CD4-positive, alpha-beta T cell (primary cell): ENCODE measurements around the gene TSKU. TPM values are rescaled to one million over a fixed set of nuclear protein-coding genes. Genes with fewer than 3 reads are reported as not detected.

Experiments
- ATAC-seq: fragments of 200-7000 bp; cut with Tn5 transposase; one replicate; pipeline ENCODE4 v1.10.0; 2022; ENCODE audit warnings: mild to moderate bottlenecking; ENCODE audit not compliant: poor library complexity
- CTCF ChIA-PET: fragments of 350-600 bp; sonication (Branson Sonifier 250); formaldehyde crosslinking; loops from one replicate; lab custom pipeline; 2021; ENCODE audit warnings: antibody characterized with exemption, inconsistent platforms; lab: Charles Lee
- POLR2A ChIA-PET: fragments of 350-600 bp; sonication (Branson Sonifier 250); formaldehyde crosslinking; loops from one replicate; lab custom pipeline; 2021; ENCODE audit warnings: antibody characterized with exemption, inconsistent platforms; lab: Charles Lee
- DNase-seq, 14 experiments: peaks; one replicate each; pipeline ENCODE4 v3.0.0-alpha.2; 2013 to 2020; ENCODE audit warnings: mixed read lengths in 2 of 14
- H3K27ac ChIP-seq, 2 donors: one replicate each; pipeline versions ENCODE4 v1.5.1 to v1.7.0; 2013; ENCODE audit warnings: low read length in 2 of 2, low read depth in 1 of 2, mild to moderate bottlenecking in 1 of 2
- H3K27me3 ChIP-seq, 2 experiments: 1 replicate in 1 of 2; 2 replicates in 1 of 2; pipeline versions ENCODE4 v1.6.1 to v1.7.0; 2013; ENCODE audit warnings: low read length in 2 of 2, control low read depth in 1 of 2, mild to moderate bottlenecking in 1 of 2, moderate library complexity in 1 of 2; ENCODE audit not compliant: insufficient read depth in 2 of 2, control insufficient read depth in 1 of 2
- H3K36me3 ChIP-seq: one replicate; pipeline ENCODE4 v1.6.1; 2013; ENCODE audit warnings: low read length, control low read depth; ENCODE audit not compliant: insufficient read depth
- H3K4me1 ChIP-seq: one replicate; pipeline ENCODE4 v1.6.1; 2013; ENCODE audit warnings: low read length, control low read depth; ENCODE audit not compliant: insufficient read depth
- H3K4me3 ChIP-seq: one replicate; pipeline ENCODE4 v1.5.1; 2013; ENCODE audit warnings: mild to moderate bottlenecking, low read length, moderate library complexity
- H3K9me3 ChIP-seq, 2 experiments: 1 replicate in 1 of 2; 2 replicates in 1 of 2; pipeline versions ENCODE4 v1.6.1 to v1.7.0; 2013; ENCODE audit warnings: low read length in 2 of 2, mild to moderate bottlenecking in 2 of 2, control low read depth in 1 of 2, moderate library complexity in 1 of 2; ENCODE audit not compliant: control insufficient read depth in 1 of 2, insufficient read depth in 1 of 2
- H3K27ac Mint-ChIP-seq: one replicate; pipeline ENCODE4 v1.8.0; 2020; ENCODE audit warnings: mixed read lengths
- H3K27me3 Mint-ChIP-seq: one replicate; pipeline ENCODE4 v1.8.0; 2021; ENCODE audit warnings: mixed read lengths
- H3K36me3 Mint-ChIP-seq: one replicate; pipeline ENCODE4 v1.8.0; 2021; ENCODE audit warnings: low read depth, mixed read lengths
- H3K4me1 Mint-ChIP-seq: one replicate; pipeline ENCODE4 v1.8.0; 2021; ENCODE audit warnings: low read depth, mixed read lengths
- H3K4me3 Mint-ChIP-seq: one replicate; pipeline ENCODE4 v1.8.0; 2020; ENCODE audit warnings: mild to moderate bottlenecking, mixed read lengths
- H3K9me3 Mint-ChIP-seq: one replicate; pipeline ENCODE4 v1.8.0; 2020; ENCODE audit warnings: mixed read lengths
- CTCF ChIP-seq: fragments of 200-600 bp; IDR thresholded peaks from one replicate; pipeline ENCODE4 v1.8.0; 2022; ENCODE audit warnings: antibody characterized with exemption, mild to moderate bottlenecking
- intact Hi-C, 2 experiments: fragments of 100-400 bp; cut with DNase I in 1 of 2; cut with micrococcal nuclease in 1 of 2; formaldehyde crosslinking; loops; one replicate each; pipeline versions ENCODE4 v1.15.1 to v1.9.0; 2023 to 2025; cut with DNase I, micrococcal nuclease
- total RNA-seq, 174 experiments: library from RNA in 2 of 174; stranded (reverse) in 2 of 174; gene quantifications; one replicate each; pipeline ENCODE4 v1.2.3 and lab custom pipeline; 2021 to 2026

The TSKU gene
- total RNA-seq, 2 experiments from 2014 or later = 0.06 TPM; not detected in 1

DNA sequence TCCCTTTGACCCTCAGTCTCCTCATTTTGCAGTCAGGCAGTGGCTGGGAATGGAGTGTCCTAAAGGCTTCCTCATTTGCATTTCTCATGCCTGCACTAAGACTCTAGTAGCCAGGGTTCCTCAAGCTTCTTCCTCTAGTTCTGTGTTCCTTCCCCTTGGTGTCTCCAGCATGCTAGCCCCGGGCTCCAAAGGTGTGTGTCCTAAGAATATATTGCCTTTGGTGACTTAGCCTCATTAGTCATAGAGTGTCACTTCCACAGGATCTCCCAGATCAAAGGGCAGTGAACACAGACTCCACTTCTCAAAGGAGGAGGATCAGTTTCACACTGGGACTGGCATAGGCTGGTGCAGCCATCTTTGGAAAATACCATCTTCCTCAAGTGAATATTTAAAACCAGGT is 56.2 kb downstream of the TSKU start:
- Mint-ChIP-seq H3K4me3 (no peak overlapping the region), H3K4me1 (no peaks in the 10 kb centered on the region), H3K27ac (no peak overlapping the region), H3K27me3 (peaks cover 38% of the 10 kb centered on the region), H3K9me3 (no peaks in the 10 kb centered on the region), H3K36me3 (no peaks in the 10 kb centered on the region)
- DNase-seq = no peak
- no peaks in the 10 kb centered on the region for H3K9me3 ChIP-seq
- H3K36me3 ChIP-seq = no peaks in the 10 kb centered on the region
- H3K4me3 ChIP-seq = no peak overlapping the region
- intact Hi-C loops = no loop called here
- no peak for TF ChIP-seq CTCF
- H3K27me3 ChIP-seq = peaks cover 4 to 6% of the 10 kb centered on the region in 2 experiments
- CTCF ChIA-PET = no interaction called here
- H3K27ac ChIP-seq = no peak overlapping the region
- H3K4me1 ChIP-seq = no peaks in the 10 kb centered on the region
- ATAC-seq = no peak
- POLR2A ChIA-PET = no interaction called here

DNA sequence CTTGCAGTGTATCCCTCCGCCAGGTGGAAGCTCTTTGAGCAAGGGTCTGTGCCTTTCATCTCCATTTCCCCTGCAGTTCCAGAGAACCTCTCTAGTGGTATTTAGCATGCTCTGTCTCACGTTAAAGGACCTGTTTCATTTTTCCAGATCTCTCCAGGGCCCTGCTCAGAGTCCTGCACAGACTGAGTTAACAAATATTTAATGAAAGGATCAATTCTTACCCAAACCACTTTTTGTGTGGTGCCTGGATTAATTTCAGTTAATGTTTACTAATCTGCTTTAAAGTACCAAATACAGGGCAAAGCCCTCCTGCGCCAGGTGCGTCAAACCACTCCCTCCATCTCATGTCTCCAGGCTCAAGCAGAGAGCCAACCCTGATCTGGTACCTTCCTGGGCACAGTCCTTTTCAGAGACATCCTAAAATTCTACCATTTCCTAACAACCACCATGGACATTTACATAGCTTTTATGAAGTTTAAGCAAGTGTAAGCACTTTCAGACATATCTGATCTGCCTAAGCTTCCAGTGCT is 58.8 kb downstream of the TSKU start:
- Mint-ChIP-seq H3K27ac (no peak overlapping the region), H3K27me3 (peaks cover 45% of the 10 kb centered on the region), H3K9me3 (no peaks in the 10 kb centered on the region), H3K4me3 (no peak overlapping the region), H3K36me3 (no peaks in the 10 kb centered on the region), H3K4me1 (no peaks in the 10 kb centered on the region)
- Histone ChIP-seq H3K9me3 (no peaks in the 10 kb centered on the region), H3K36me3 (no peaks in the 10 kb centered on the region), H3K4me3 (no peak overlapping the region), H3K27ac (no peak overlapping the region), H3K27me3 (peaks cover 4 to 6% of the 10 kb centered on the region in 2 experiments), H3K4me1 (no peaks in the 10 kb centered on the region)
- intact Hi-C loops = no loop called here
- DNase-seq (no peak), ATAC-seq (no peak)
- ChIA-PET CTCF (no interaction called here), POLR2A (no interaction called here)
- TF ChIP-seq CTCF = no peak

DNA sequence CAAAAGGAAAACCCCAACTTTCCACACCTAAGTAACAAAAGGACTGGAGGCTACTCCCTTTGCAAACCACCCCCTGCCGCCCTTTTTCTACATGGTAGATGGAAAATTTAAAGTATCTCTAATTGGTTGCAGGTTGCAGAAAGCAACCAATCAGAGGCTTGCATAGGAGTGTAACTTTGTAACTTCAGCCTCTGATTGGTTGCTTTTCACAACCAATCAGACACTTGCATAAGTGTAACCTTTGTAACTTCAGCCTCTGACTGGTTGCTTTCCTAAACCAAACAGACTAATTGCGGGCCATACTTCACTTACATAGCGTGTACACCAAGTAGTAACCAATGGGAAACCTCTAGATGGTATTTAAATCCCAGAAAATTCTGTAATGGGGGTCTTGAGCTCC is 60.8 kb downstream of the TSKU start:
- H3K36me3 Mint-ChIP-seq = no peaks in the 10 kb centered on the region
- no peaks in the 10 kb centered on the region for H3K4me1 Mint-ChIP-seq
- no peak overlapping the region for H3K27ac Mint-ChIP-seq
- DNase-seq (no peak), ATAC-seq (no peak)
- no peak for TF ChIP-seq CTCF
- no peak overlapping the region for H3K4me3 Mint-ChIP-seq
- intact Hi-C loops = no loop called here
- H3K4me3 ChIP-seq = no peak overlapping the region
- H3K27ac ChIP-seq = no peak overlapping the region
- H3K9me3 Mint-ChIP-seq = no peaks in the 10 kb centered on the region
- H3K27me3 ChIP-seq = peaks cover under 1 to 4% of the 10 kb centered on the region in 2 experiments
- H3K36me3 ChIP-seq = no peaks in the 10 kb centered on the region
- no peaks in the 10 kb centered on the region for H3K4me1 ChIP-seq
- ChIA-PET POLR2A (no interaction called here), CTCF (no interaction called here)
- H3K9me3 ChIP-seq = no peaks in the 10 kb centered on the region
- peaks cover 51% of the 10 kb centered on the region for H3K27me3 Mint-ChIP-seq
